Measurements from ENCODE around the gene TMCC1.
"Not testable (repeated sequence)": the region's sequence is repeated elsewhere in the genome, so short reads cannot be mapped to it uniquely, and the experiment has no call there.

TMCC1 gene

DNA sequence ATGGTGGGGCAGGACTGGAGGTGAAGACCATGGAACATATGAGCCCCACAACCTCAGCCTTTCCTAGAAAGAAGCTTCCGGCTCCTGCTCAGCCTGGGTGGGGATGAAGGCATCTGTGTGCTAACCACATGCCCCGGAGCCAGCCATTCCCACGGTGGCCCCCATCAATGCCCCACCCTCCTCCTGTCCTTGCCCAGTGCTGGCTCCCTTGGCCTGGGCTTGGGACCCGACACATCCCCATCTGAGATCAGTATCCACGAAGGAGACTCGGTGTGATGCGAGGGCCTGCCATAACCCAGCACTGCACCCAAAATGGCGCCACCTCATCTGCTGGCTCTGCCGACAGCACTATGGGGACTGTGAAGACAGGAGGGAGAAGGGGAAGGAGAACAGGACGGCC, 270.6 kb downstream of the TMCC1 start:
- DNase-seq (ENCODE audit: low spot score) = no peak

DNA sequence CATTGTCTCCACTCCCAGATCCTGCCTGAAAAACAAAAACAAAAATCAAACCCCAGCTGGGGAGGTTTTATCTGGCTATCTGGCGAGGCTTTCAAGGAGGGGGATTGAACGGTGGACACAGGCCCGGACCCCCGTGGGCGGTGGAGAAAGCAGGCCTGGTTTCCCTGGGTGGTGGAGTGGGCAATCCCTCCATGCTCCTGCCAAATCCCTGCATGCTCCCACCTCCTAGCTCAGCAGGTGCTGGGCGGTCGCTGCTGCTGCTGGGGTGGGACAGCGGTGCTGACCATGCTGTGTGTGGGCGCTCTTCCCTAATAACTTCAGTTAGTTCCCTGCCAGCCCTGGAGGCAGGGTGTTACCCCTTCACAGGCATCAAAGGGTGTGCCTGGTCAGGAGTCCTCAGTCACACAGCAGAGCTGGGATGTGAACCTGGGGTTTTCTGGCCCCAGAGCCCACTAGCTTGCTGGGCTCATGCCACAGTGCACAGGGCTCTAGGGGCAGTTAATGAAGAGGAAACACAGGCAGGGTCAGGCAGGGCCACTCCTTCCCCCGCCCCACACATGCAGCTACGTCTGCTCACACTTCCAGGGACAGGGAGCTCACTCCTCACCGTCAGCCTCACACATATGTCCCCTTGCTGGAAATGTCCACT, 271.2 kb downstream of the TMCC1 start:
- no peak for DNase-seq (ENCODE audit: low spot score)

DNA sequence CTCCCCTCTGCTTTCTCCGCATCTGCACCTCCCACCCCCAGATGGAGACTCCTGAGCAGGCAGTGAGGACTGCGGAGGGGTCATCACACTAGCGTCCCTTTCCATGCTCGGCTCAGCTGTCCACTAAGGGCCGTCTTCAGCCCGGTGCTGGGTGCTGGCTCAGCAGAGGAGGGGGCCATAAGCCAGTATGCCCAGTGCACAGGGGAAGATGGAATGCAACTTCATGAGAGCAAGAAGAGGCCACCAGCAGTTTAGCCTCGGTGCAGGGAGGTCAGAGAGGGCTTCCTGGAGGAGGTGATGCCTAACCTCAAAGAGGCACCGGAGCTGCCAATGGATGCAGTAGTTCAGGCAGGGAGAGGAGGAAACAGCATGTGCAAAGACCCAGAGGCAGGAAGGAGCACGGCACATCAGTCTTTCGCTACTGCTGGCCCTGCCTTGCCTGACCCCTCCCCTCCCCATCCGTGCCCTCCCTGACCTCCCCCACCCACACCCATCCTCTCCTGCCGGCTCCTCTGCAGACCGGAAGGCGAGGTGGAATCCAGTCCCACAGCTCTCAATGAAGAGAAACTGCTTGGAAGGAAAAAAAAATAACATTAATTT, 271.8 kb downstream of the TMCC1 start:
- DNase-seq (ENCODE audit: low spot score) = no peak

DNA sequence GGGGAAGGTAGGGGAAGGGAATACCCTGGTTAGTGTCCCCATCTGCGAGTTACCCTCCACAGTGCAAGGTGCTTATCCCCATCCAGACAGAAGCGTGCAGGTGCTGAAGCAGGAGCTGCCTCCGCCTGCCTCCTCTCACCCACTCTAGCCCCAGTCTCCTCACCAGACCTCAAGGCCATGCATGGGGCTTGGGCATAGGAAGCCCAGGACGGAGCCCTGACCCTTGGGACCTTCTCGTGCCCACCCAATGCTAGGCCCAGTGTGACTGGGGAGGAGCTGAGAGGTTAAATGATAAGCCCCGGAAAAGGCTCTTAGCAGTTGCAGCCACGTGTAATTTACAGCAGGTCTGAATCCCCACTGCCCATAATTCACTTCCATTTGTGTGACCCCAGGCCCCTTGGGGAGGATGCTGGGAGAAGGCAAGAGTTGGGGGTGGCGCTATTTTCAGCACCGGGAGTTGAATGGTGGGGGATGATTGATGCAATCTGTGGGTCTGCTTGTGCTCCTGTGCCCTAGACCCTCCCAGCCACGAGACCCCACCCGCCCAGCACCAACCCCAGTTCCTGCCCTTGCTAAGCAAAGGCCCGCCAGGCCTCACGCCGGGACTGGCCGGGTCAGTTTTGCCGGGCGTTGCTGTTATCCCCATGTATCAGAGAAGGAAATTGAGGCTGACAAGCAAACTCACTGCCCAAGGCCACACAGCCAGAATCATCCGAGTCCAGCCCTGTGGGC, 272.5 kb downstream of the TMCC1 start:
- no peak for DNase-seq (ENCODE audit: low spot score)

DNA sequence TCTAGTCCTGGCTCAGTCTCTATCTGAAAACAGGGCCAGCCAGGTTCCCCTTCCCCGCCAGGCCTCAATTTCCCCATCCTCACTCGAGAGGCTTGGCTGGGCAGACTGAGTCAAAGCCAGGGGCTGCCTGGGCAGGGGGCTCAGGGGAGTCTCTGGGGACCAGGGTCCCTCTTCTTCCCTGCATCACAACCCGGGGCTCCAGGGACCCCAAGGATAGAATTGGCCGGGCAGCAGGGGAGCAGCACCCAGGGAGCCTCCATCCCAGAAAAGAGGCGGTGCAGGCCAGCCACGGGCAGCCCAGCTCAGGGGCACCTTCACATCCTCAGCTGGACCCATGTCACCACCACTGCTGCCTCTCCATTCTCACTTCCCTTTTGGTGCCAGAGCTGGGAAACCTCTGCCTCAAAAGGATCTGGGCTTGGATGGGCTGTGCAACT, 273.8 kb downstream of the TMCC1 start:
- DNase-seq (ENCODE audit: low spot score) = no peak

DNA sequence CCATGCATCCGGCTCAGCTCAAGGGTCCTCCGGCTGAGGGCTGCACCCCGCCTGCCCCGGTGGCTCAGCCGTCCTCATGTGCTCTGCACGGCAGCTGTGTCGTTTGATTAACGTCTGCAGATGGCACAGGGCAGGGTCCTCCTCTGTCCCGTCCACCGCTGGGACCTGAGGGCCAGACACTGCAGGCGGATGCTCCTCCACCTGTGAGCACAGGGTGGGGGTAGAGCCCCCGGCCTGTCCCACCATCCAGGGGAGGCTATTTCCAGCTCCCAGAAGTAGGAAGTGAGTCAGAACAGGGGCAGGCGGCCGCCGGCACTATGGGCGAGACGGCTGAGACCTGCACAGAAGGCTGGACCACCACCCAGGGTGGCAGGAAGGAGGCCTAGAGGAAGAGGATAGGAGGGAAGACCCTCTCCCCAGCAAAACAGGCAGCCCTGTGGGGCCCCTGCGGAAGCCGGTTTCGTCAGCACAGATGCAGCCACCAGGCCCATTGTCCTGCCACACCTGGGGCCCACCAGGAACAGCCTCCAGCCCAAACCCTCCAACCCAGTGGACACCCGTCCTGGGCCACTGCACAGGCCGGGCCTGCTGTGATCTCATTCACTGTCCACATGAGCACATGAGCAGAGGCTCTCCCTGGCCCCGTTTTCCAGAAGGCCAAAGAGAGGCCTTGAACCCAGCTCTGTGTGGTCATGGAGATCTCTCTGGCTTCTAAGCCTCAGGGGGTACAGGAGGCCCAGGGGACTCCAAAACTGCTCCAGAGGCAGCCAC, 274.4 kb downstream of the TMCC1 start:
- DNase-seq (ENCODE audit: low spot score) = no peak

DNA sequence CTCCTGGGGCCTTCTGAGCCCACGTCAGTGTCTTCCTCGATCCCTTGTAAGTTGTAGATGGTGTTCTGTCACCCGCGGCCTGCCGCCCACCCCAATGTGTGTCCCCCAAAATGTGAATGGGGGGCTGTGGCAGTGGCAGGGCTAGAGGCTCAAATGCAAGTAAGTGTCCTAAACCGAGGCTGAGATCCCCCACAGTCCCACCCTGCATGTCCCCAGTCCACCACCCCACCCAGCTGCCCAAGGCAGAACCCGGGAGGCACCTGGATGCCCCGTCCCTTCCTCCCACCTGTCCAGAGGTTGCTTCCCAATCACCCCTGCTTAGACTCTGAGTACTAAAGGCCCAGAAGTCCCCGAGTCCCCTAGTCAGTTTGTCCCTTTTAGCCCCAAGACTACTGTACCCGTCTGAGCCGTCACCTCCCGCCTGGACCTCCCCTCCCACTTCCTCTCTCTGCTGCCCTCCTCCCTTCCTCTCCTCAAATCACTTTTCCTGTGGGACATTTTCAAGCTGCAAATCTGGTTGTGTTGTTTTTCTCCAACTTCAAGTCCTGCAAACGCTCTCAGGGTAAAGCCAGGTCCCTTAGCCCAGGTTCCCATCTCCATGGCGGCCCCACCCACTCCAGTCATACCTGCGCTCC, 275.2 kb downstream of the TMCC1 start:
- DNase-seq (ENCODE audit: low spot score) = no peak

DNA sequence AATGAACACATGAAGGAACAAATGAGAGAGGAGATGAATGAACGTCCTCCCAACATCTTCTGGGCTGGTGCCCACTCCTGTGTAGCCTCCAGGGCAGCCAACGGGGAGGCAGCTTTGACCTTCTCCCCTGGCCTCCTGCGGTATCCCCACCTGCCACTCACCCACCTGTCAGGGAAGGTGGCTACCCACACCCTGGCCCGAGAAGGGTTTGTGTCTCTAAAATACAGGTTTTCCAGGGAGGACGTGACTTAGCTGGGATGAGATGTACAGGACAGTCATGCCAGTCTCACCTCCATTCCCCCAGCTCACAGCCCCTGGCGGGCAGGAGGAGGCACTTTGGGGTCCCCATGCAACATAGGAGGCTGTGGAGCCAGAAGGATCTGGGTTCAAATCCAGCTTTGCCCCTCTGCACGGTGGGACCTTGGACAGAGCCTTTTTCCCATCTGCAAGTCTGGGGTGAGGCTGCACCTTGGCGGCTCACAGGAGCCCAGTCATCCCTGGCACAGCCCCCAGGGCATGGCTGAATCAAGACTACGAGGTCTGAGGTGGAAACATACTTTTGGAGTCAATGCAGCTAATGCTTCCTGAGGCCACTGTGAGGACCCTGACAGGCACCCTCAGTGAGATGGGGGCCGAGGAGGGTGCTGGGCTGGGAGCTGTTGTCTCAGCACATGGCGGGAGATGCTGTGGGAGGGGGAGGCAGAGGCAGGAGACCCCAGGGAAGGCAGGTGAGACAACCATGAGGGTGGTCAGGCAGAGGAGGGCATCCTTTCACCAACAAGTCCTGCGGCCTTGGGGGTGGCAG, 275.9 kb downstream of the TMCC1 start:
- no peak for DNase-seq (ENCODE audit: low spot score)

DNA sequence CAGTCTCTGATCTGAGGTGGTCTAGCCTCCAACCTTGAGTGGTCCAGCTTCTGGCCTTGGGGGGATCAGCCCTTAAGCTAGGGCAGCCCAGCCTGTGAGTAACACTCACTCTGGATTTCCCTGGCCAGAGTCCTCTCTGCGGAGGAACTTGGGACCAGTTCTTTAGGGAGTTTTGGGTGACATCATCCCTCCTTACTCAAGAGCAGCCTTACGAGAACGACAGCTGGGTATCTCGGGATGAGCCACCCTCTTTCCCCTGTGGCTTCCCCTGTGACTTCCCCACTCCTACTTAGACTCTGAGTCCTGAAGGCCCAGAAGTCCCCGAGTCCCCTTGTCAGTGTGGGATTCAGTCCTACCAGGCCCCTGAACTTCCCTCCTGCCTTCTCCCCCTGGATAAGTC, 276.8 kb downstream of the TMCC1 start:
- no peak for DNase-seq (ENCODE audit: low spot score)

DNA sequence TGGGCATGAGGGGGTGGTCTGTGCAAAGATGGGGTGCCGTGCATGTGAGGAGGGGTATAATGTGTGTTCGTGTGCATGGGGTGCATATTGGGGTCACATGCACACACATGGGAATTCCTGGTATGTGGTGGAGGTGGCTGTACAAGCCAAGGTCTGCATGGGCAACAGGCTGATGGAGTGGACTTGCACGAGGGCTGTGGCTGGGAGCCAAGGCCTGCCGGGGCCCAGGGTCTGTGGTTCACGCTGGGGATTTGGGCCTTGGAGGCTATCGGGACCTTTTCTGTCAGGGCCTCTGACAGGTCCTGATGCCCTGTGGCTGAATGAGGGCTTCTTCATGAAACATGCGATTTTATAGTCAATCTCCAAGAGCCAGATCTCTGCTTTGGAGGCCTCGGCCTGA, 277.2 kb downstream of the TMCC1 start:
- no peak for DNase-seq (ENCODE audit: low spot score)

DNA sequence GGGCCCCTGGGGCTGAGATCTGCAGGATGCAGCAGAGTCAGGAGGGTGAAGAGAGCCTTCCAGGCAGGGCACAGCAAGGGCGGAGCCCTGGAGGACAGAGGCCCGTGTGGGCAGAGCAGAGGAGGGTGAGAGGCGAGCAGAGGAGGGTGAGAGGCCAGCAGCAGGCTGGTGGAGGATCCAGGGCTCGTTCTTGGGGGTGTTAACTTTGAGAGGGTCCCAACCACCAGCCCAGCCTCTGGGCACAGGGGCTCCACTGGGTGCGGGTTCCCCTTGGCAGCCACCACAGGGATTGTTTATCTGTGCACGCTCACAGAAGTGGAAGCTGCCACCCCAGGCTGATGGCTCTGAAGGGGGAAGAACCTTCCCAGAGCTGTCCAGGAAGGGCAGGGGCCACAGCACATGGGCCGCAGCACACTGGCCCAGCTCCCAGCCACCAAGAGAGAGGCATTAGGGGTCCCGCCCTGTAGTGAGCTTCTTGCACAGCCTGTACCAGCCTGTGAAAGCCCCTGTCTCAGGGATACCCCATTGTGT, 277.7 kb downstream of the TMCC1 start:
- no peak for DNase-seq (ENCODE audit: low spot score)

DNA sequence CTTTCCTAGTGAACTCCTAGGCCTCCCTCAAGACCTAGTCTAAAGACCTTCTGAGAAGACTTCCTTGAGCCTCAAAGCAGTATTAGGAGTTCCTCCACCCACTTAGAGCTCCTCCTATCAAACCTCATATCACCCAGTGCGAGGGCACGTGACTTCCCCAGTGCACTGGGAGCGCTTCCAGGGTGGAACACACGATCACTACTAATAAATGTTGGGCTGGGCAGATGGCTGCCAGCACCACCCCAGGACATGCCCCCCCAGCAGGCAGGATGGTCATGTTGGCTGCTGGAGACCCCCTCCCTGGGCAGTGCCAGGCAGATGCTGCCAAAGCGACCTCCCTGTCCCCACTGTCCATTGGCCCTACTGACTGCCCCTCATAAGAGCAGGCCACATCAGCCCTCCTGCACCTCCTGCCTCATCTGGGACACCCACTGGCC, 278.6 kb downstream of the TMCC1 start:
- no peak for DNase-seq (ENCODE audit: low spot score)

DNA sequence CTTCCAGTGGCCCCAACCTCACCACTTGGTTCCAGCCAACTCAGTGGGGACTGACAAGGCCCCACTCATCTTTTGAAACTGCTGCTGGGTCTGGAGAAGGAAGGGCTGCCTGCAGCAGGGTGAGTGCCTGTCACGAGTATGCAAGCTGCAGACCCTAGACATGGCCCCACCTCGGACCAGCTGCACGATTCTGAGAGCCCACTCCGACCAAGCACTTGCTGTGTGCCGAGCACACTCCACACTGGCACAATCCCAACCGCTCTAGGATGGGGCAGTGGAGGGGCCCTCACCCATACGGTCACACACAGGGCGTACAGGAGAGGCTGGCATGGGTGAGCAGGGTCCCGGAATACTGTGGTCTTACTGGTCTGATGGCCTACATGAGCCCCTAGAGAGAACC, 279.1 kb downstream of the TMCC1 start:
- no peak for DNase-seq (ENCODE audit: low spot score)

DNA sequence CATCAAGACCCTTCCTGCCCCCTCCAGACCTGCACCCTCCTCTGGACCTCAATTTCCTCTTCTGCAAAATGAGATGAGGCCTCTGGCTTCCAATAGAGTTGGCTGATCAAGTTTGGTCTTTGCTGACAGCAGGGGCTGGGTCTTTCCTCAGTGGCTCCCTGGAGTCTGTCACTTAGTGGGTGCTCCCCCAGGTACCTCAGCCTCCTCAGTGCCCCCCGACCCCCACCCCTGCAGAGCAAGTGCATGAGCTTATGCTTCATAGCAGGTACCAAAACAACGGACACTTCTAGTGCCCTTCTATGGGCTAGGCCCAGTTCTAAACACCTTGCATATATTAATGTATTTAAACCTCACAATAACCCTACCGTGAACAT, 280.2 kb downstream of the TMCC1 start:
- DNase-seq (ENCODE audit: low spot score) = no peak

DNA sequence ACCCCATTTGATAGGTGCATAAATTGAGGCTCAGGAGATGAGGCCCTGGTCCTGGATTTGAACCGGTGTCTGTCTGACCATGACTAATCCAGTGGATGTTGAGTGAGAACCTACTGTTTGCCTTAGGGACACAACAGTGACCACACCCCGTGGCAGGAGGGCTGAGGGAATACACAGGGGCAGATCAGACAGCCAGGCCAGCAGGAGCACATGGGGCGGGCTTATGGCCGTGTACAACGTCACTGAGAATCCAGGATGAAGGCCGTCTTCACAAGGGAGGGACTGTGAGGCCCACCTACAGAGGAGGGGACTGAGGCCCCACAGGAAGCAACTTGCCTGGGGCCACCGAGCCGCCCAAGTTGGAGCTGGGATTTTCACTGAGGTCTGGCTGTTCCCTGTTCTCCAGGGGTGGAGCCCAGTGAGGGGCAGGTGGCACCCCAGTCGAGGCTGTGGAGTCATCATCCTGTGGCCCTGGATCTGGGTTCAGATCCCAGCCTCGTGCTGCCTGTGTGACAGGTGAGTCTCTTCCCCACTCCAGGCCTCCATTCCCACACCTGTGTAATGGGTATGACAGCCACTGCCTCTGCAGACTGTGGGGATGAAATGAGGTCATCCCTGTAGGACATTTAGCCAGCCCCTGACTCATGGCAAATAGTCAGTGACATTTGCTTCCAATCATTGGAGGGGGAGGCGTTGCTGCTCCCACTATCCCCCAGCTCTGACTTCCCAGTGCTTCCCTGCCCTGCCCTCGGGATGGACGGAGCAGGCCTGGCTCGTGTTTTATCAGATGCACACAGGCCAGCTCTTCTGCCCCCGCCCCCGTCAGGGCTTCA, 280.8 kb downstream of the TMCC1 start:
- no peak for DNase-seq (ENCODE audit: low spot score)

DNA sequence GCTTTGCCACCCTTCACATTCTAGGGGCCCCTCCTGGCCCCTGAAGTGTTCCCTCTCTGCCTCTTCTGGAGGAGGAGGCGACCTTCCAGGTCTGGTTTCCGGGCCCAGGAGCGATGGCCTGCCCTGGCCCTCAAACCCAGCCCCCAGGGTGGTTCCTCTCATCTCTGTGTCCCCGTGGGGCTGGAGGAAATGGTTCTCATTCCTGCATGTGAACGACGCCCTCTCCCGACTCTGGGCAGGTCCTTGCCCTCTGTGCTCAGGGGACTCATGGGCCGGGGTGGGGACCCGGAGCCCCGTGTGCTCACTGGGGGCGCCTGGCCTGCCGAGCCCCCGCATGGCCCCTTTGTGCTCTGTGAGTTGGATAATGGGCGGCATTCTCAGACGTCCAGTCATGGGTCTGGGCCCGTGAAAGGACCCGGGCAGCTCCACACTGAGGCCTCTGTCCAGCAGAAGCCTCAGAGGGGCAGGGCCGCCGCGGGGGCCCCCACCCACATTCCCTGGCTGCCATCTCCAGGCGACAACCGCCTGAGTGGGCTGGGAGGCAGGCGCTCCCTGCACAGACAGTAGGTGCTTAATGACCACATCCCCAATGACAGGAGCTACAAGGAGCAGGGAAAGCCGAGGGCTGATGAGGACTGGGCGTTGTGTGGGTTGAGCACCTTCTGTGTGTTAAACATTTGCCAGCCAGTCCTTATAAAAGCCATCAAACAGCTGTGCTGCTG, 281.5 kb downstream of the TMCC1 start:
- DNase-seq (ENCODE audit: low spot score) = no peak

DNA sequence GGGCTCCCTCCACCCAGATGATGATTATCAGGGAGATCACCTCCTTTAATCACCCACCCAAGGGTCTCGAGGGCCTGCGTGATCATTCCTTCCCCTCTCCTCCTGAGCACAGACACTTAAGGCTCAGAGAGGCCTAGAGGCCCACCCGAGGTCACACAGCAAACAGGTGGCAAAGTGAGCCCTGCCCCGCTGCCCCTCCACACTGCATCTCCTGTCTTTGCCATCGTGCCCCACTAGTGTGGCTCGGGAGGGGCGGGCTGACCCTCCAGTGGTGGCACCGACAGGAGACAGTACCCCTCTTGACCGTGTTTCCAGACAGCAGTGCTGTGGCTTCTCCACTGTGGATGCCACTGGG, 282.1 kb downstream of the TMCC1 start:
- DNase-seq (ENCODE audit: low spot score) = no peak

DNA sequence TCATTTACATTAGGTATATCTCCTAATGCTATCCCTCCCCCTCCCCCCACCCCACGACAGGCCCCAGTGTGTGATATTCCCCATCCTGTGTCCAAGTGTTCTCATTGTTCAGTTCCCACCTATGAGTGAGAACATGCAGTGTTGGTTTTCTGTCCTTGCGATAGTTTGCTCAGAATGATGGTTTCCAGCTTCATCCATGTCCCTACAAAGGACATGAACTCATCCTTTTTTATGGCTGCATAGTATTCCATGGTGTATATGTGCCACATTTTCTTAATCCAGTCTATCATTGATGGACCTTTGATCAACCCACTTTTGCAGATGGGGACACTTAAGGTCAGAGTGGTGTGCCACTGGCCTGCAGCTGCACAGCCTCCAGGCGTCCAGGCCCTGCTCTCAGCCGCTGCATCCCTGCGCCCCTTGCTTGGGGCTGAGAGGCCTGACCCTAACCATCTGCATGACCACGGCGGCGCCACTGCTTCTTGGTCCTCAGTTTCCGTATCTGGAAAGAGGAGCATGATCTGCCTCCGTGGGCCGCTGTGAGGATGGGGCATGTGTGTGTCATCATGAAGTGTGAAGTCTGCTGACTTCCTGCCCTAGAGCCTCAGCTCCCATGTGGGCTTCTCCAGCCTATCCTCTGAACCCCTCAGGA, 282.6 kb downstream of the TMCC1 start:
- DNase-seq (ENCODE audit: low spot score) = not testable (repeated sequence)

DNA sequence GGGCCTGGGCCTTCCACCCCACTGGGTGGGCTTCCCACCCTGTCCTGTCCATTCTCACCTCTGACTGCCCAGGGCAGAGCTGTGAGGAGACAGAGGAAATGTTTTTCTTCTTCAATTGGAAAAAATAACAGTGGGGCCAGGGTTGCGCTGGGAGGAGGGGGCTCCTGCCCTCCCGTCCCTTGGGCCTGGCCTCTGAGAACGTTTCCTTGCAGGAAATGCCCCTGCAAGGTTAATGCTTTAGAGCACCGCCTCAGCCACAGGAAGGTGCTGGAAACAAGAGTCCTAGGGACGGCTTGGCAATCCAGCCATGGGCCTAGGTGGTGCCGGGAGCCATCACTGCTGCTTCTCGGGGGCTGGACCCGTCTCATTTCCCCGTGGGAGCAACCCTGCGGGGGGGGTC, 283.2 kb downstream of the TMCC1 start:
- no peak for DNase-seq (ENCODE audit: low spot score)

Measured in LoVo (cell line).